ENCODE measurements around the gene CASTOR1. TPM values are rescaled to one million over a fixed set of nuclear protein-coding genes. Genes with fewer than 3 reads are reported as not detected.

CASTOR1 gene
- total RNA-seq, 1 experiment from 2014 or later: 2.1 TPM

DNA sequence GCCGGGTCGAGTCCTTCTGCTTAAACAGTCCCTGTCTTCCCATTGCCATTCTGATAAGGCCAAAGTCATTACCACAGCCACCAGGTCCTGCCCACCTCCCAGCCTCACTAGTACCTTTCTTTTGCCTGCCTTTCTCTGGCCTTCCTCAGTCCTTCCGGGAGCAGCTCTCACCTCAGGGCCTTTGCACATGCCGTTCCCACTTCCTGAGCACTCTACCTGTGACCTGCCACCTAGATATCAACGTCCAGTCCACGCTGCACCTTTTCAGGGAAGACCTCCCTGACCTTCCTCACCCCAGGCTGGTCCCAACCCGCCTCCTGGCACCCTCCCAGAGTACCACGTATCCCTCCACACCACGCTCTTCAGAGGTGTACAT, 14.9 kb downstream of the CASTOR1 start:
- Histone ChIP-seq H3K27me3 (no peaks in the 10 kb centered on the region), H3K27ac (no peak overlapping the region), H3K36me3 (no peaks in the 10 kb centered on the region), H3K4me1 (no peaks in the 10 kb centered on the region), H3K9me3 (replicated peaks) (no peaks in the 10 kb centered on the region), H3K4me3 (no peak overlapping the region)
- DNase-seq: no peak

DNA sequence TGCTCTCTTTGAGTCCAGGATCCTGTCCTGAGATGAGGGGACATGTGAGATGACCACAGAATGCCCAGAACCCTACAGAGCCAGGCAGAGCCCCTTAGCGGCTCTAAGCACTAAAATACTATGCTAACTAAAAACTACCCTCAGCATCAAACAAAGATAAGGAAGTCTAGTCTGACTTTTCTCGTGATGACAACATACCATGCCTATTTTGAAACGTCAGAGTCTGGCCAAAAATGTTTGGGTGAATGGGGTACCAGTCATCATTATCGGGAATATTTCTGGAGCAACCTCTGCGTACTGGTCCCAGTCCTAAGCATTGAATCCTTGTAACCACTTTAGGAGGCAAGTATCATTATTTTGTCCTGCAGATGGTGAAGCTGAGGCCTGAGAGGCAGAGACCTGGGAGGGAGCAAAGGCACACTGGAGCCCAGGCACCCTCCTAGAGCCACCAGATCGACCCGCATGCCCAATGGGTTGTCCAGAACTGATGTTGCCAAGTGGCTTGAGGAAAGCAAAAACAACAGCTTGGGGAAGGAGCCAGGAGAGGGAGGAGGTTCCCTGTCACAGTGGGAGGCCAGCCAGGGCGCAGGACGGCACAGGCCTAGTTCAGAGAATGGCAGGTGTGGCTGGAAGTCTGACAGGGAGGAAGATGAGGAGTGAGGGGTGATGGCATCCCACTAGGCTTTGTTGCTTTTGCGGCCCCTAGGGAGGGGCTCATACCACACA, 15.4 kb downstream of the CASTOR1 start:
- no peak overlapping the region for H3K4me3 ChIP-seq
- no peaks in the 10 kb centered on the region for H3K36me3 ChIP-seq
- H3K9me3 ChIP-seq (replicated peaks): no peaks in the 10 kb centered on the region
- no peaks in the 10 kb centered on the region for H3K4me1 ChIP-seq
- no peak for DNase-seq
- no peaks in the 10 kb centered on the region for H3K27me3 ChIP-seq
- no peak overlapping the region for H3K27ac ChIP-seq

DNA sequence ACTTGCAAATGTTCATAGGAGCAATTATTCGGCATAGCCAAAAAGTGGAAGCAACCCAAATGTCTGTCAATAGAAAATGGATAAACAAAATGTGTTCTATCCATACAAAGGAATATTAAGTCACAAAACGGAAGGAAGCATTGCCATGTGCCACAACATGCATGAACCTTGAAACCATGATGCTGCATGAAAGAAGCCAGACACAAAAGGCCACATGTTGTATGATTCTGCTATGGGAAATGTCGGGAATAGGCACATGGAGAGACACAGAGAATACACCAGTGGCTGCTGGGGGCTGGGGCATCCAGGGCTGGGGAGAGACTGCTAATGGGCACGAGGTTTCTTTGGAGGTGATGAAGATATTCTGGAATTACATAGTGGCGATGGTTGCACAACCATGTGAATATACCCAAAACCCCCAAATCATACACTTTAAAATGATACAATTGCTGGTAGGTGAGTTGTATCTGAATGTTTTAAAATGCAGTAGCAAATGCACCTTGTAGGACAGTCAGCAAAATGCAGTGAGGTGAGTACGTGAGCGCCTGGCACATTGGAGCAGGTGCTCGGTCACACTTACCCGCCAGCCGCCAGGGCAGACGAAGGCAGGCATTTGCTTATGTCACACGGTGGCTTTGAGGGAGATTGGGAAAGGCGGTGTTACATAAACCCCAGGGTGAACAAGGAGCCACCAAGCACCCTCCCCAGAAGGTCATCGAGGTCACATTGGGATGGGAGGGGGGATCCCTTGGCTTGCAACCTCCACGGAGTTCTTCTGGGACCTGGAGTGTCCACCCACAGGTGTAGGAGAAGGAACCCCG, 16.3 kb downstream of the CASTOR1 start:
- no peak for DNase-seq
- H3K36me3 ChIP-seq: no peaks in the 10 kb centered on the region
- H3K9me3 ChIP-seq (replicated peaks): no peaks in the 10 kb centered on the region
- H3K4me3 ChIP-seq: no peak overlapping the region
- no peak overlapping the region for H3K27ac ChIP-seq
- no peaks in the 10 kb centered on the region for H3K27me3 ChIP-seq
- H3K4me1 ChIP-seq: no peaks in the 10 kb centered on the region

DNA sequence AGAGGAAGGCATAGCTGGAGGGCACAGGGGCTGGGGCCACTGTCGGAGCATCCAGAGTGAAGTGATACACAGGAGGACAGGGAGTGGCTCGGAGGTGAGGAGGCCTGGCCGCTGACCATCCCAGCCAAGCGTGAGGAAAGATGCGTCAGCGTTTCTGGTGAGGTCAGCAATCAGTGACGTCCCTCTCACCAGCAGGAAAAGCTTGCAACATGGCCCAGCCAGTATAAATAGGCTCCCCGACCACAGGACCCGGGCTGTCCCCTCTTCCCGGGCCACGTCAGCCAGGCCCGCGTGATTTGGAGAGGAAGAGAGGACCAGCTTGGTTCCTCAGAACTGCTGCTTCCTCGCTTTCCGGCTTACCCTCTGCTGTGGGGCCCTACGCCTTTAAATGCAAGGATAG, 18.5 kb downstream of the CASTOR1 start:
- no peak overlapping the region for H3K27ac ChIP-seq
- no peak for DNase-seq

DNA sequence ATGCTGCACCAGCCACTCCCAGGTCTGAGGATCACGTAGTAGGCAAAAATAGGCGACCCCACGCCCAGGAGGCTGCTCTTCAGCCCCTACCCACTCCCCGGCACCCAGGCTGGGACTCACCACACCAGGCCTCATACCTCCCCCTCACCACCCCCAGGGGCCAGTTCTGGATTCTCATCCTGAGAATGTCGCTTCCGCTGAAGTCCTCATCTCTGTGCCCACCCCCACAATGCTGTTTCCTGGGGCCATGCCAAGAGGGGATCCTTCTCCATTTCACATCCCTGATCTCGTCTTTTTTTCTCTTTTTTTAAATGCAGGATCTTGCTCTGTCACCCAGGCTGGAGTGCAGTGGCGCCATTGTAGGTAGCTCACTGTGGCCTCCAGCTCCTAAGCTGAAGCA, 21.0 kb downstream of the CASTOR1 start:
- no peak overlapping the region for H3K27ac ChIP-seq

More for the DNA sequence above, 18.5 kb downstream of the CASTOR1 start:
- no peaks in the 10 kb centered on the region for H3K9me3 ChIP-seq (replicated peaks)
- no peaks in the 10 kb centered on the region for H3K27me3 ChIP-seq
- no peak overlapping the region for H3K4me3 ChIP-seq
- H3K4me1 ChIP-seq: no peaks in the 10 kb centered on the region
- no peaks in the 10 kb centered on the region for H3K36me3 ChIP-seq

DNA sequence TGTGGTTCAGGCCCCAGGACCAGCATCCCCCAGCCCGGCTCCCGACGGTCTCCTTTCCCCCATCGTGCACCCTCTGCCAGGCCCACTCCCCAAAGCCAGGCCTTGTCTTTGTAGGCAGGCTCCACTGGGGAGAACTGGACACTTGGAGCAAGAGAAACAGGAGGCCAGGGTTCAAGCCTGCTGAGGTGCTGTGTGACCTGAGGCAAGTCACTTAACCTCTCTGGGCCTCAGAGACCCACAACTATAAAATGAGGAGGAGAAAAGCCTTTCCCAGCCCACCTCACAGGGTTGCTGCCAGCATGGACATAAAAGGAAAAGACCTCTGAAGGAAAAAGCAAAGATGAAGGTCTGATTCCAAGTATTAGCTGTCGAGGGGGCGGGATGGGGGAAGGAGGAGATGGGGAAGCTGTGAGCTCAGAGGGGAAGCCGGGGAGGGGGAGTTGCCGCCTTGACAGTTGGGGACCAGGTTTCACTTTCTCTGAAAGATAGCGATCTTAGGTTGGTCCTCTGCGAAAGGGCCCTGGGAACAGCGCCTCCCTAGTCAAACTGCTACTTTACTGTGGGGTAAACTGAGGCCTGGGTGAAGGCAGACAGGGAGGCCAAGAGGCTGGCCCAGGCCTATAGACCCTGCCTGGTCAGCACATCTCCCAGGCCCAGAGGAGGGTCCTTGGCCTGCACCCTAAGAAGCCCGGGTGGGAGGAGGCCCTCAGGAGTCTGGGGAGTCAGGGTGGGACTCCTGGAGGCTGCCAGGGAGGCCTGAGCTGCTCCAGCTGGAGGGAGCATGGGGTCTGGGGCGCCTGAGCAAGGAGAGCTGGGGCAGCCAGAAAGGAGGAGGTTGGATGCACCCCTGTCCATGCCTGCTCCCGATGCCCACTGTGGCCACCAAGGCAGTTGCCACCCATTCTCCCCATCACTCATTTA, 21.7 kb downstream of the CASTOR1 start:
- no peak overlapping the region for H3K27ac ChIP-seq
- DNase-seq: no peak
- H3K4me3 ChIP-seq: no peak overlapping the region
- H3K36me3 ChIP-seq: no peaks in the 10 kb centered on the region
- no peaks in the 10 kb centered on the region for H3K4me1 ChIP-seq
- H3K27me3 ChIP-seq: no peaks in the 10 kb centered on the region
- no peaks in the 10 kb centered on the region for H3K9me3 ChIP-seq (replicated peaks)

More for the DNA sequence above, 21.0 kb downstream of the CASTOR1 start:
- no peak for DNase-seq
- H3K9me3 ChIP-seq (replicated peaks): no peaks in the 10 kb centered on the region
- H3K4me1 ChIP-seq: no peaks in the 10 kb centered on the region
- no peak overlapping the region for H3K4me3 ChIP-seq
- H3K27me3 ChIP-seq: no peaks in the 10 kb centered on the region
- no peaks in the 10 kb centered on the region for H3K36me3 ChIP-seq

DNA sequence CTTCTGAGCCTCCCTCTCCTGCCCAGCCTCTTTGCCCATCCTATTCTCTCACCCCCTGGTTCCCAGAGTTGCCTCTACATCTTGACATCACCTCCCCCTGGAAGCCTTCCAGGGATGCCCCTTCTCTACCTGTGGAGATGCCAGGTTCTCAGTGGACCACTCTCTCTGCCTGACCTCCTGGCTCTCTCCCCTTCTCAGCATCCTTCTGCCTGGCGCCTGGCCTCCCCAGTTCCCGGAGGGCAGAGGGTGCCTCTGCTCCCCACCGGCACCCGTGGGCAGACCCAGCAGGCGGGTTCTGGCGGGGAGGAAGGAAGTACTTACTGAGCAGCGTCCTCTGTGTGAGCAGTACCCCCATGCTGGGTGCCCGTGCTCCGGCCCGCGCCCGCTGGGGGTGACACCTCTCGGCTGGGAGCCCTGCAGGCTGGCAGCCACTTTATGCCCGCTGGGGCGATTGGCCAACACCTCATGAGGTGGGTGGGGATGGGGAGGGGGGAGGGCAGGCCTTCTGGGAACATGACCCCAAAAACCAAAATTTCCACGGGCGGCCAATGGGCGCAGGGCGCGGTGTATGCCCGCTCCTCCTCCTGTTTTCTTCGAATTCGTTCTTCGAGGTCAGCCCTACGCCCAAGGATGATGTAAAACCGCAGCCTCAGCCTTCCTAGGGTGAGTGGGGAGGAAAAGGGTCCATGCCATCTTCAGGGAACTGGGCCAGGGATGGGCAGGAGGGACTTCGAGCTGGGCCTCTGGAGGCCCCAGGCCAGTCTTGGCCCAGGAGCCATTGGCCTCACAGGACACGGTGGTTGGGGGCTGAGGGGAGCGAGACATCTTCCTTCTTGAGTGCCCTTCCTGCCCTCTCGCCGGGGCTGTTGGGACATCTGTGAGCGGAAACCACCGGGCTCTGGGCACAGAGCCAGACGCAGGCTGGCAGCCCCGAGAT, 22.6 kb downstream of the CASTOR1 start, which contains the start of gene OSM:
OSM (minus strand) TSS at position 407 of the 937 bp plus-strand sequence; CDS start at position 355, 52 bp downstream.
- Histone ChIP-seq H3K4me3 (no peak within 1 kb of the TSS), H3K36me3 (no peaks in the 10 kb centered on the region), H3K4me1 (no peaks in the 10 kb centered on the region), H3K27me3 (no peaks in the 10 kb centered on the region), H3K27ac (no peak within 1 kb of the TSS), H3K9me3 (replicated peaks) (no peaks in the 10 kb centered on the region)
- no peak for DNase-seq

DNA sequence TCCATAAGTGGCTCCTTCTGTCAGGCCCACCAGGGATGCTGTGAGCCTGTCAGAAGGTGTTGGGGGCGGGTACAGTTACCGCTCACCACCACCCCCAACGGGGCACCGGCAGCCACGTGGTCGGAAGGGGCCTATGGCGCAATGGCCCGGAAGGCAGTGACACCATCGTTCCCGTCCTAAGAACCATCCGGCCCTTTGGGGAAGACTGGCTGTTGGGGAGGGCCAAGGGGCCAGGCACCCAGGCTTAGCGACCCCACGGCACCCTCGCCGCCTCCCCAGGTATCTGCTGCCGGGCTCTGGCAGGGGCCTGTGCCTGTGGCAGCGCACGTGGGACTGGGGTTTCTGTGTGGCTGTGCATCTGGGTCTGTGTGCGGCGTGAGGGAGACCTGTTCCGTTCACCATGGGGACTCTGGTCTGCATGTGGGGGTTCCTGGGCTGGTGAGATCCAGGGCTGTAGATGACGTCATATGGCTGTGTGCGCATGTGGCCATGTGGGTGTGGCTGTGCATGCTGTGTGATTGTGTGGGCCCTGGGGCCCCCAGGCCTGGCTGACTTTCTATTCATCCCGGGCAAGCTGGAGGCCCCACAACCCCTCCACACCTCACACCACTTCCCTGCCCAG, 23.4 kb downstream of the CASTOR1 start:
- no peaks in the 10 kb centered on the region for H3K27me3 ChIP-seq
- H3K9me3 ChIP-seq (replicated peaks): no peaks in the 10 kb centered on the region
- H3K36me3 ChIP-seq: no peaks in the 10 kb centered on the region
- H3K4me3 ChIP-seq: no peak overlapping the region
- H3K27ac ChIP-seq: no peak overlapping the region
- H3K4me1 ChIP-seq: no peaks in the 10 kb centered on the region
- DNase-seq: no peak

DNA sequence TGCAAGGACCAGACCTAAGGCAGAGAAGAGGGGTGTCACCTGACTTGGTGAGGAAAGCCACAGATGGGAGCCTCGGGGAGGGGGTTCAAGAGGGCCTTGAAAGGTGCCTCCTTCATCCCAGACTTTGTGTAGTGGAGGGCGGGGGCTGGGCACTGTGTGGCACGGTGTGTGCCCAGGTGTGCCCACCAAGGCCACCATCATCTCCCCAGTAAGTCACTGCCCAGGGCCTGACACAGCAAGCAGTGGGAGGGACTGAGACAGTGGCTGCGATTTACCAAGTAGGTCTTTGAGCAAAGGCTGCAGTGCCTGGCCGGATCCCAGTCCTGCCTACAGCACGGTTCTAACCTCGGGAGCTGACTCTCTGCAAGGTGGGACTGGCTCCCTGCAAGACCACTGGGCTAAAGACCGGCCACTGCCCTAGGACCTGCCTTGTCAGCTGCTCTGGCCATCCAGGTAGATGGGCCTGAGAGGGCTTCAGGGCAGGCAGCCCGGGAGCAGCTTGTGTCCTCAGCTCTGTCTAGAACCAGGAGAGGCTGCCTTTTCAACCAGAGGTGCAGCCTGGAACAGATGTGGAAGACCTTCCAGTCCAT, 24.1 kb downstream of the CASTOR1 start:
- H3K4me3 ChIP-seq: no peak overlapping the region
- no peak overlapping the region for H3K27ac ChIP-seq
- H3K4me1 ChIP-seq: no peaks in the 10 kb centered on the region
- DNase-seq: no peak
- H3K27me3 ChIP-seq: no peaks in the 10 kb centered on the region
- H3K9me3 ChIP-seq (replicated peaks): no peaks in the 10 kb centered on the region
- no peaks in the 10 kb centered on the region for H3K36me3 ChIP-seq

DNA sequence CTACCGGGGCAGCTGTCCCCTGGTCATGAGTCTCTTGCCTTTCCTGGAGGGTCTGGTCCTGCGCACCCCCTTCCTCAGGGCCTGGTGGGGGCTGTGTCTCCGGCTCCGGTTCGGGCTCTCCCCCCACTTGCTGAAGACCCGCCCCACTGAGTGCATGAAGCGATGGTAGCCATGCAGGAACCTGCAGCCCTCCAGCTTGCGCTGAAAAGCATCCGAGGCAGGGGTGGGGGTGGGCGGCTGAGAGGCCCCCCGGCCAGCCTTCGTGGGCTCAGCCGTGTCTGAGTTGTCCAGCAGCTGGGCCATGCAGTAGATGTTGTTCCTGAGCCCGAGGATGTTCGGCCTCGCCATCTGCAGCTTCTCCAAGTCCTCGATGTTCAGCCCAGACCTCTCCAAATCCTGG, 25.4 kb downstream of the CASTOR1 start:
- no peak for DNase-seq
- Histone ChIP-seq H3K36me3 (no peaks in the 10 kb centered on the region), H3K27ac (no peak overlapping the region), H3K27me3 (no peaks in the 10 kb centered on the region), H3K4me3 (no peak overlapping the region), H3K9me3 (replicated peaks) (no peaks in the 10 kb centered on the region), H3K4me1 (no peaks in the 10 kb centered on the region)

DNA sequence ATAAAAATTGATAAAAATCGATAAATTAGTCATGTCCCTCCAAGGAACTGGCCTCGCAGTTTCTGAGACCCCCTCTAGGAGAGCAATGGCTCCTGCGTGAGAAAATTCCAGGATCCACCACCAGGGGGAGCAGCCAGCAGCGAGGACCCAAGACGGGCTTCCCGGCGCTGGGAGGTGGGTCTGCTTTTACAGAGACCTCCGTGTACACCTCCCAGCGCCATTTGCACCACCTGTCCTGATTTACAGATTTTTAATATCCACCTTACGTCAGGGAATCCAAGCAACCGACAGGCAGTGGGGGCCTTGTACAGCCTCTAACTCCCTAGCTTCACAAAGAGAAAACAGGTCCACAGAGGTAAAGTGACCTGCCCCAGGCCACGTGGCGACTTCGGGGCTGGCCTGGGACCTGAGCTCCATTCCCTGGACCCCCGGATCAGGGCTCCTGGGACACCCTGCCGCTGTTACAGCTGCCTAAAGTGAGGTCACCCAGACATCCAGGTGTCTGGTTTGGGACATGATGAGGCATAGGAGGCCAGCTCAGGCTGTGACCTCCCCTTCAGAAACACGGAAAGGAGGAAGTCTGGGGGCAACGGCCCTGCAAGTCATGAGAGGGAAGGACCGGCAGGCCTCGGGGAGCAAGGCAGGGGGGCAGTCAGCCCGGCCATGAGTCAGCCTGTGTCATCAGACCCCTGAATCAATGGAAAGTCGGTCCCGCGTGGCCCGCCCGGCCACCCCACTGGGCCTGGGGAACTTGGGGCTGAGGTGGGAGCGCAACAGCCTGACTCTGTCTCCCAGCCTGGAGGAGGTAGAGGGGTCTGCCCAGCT, 26.2 kb downstream of the CASTOR1 start:
- H3K4me1 ChIP-seq: no peaks in the 10 kb centered on the region
- H3K9me3 ChIP-seq (replicated peaks): no peaks in the 10 kb centered on the region
- H3K36me3 ChIP-seq: no peaks in the 10 kb centered on the region
- H3K27me3 ChIP-seq: no peaks in the 10 kb centered on the region
- no peak overlapping the region for H3K4me3 ChIP-seq
- H3K27ac ChIP-seq: no peak overlapping the region
- peak; percentile 69 to 80 for DNase-seq

DNA sequence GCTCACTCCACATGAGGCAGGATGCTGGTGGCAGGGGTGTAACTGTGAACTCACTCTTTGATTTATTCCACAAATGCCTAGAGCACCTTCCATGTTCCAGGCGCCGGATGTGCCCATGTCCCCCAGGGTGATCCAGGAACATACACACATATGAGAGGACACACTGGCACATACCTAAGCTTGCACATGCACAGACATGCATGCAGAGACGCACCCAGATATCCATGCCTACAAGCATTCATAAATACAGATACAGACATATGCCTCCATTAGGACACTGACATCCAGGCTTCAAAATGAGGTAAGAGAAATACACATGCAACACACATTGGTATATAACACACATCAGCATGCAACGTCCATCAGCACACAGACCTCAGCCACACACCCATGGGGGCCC, 27.2 kb downstream of the CASTOR1 start:
- DNase-seq: no peak
- no peaks in the 10 kb centered on the region for H3K27me3 ChIP-seq
- H3K4me1 ChIP-seq: no peaks in the 10 kb centered on the region
- H3K27ac ChIP-seq: no peak overlapping the region
- H3K9me3 ChIP-seq (replicated peaks): no peaks in the 10 kb centered on the region
- H3K36me3 ChIP-seq: no peaks in the 10 kb centered on the region
- no peak overlapping the region for H3K4me3 ChIP-seq

DNA sequence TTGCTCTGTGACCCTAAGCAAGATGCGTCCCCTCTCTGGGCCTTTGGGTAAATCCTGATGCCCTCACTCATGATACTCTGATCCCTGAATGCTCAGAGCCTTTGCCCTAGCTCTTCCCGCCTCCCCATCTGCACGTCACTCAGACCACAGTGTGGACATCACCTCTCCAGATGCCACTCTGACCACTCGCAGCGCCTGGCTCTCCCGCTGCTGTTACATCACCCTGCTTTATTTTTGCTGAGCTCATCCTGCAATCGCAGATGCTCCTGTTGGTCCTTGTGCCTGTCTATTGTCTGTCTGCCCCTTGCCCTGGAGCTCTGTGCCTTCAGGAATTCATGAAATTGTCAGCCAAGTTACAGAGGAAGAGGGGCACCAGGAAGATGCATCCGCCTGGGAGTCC, 28.2 kb downstream of the CASTOR1 start:
- no peaks in the 10 kb centered on the region for H3K36me3 ChIP-seq
- H3K27me3 ChIP-seq: no peaks in the 10 kb centered on the region
- DNase-seq: no peak
- no peaks in the 10 kb centered on the region for H3K4me1 ChIP-seq
- H3K27ac ChIP-seq: no peak overlapping the region
- H3K4me3 ChIP-seq: no peak overlapping the region
- no peaks in the 10 kb centered on the region for H3K9me3 ChIP-seq (replicated peaks)
